Astrocyte (in vitro differentiated cells and primary cell): ENCODE results near the gene NUP214.

Experiments used
- EZH2 ChIP-seq: IDR thresholded peaks from 2 replicates; pipeline ENCODE4 v1.6.1; 2012; ENCODE audit warnings: mild to moderate bottlenecking, low read length, inconsistent platforms; ENCODE audit not compliant: insufficient read depth
- TF ChIP-seq, protein P1 (sequence below): IDR thresholded peaks from 2 replicates; pipeline ENCODE4 v1.5.1; 2011; ENCODE audit warnings: low read depth, mild to moderate bottlenecking, inconsistent platforms, low read length, moderate library complexity; ENCODE audit not compliant: insufficient read depth

DNA sequence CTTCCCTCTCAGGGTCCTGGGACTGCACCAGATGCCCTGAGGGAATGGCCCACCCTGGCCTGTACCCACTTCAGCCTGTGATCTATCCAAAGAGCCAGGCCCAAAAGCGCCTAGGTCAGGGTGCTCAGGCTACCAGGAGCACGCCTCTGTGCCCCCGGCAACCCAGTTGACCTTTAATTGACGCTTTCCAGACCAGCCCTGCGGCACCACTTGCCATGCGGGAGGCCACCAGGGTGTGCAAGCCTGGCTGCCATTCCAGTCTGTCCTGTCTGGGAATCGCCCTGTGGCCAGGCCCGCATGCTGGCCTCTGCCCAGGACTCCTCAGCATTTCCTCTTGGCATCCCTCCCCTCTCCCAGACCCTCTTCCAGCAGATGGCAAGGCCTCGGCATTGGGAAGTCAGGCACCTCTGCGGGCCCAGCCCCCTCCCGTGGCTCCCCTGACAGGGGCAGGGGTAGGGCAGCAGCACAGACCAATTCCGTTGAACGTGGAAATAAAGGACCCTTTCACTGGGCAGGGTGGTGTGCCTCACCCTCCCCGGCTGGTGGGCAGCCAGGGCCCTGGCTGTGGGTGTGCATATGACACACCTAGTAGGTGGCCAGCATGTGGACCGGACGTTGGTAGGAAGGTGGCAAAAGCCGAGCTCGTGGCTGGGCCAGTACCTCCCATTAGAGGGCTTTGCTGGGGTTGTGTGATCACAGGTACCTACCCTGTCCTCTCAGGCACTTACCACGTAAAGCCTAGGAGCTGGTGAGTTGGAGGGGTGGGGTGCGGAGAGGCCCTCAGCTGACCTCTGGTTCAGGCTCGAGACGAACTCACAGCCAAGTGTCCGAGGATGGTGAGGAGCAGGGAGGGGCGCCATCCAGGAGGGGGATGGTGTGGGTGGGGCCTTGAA lies 32.6 kb upstream of the NUP214 start:
- no peak for TF ChIP-seq EZH2
- TF ChIP-seq, protein P1, sequence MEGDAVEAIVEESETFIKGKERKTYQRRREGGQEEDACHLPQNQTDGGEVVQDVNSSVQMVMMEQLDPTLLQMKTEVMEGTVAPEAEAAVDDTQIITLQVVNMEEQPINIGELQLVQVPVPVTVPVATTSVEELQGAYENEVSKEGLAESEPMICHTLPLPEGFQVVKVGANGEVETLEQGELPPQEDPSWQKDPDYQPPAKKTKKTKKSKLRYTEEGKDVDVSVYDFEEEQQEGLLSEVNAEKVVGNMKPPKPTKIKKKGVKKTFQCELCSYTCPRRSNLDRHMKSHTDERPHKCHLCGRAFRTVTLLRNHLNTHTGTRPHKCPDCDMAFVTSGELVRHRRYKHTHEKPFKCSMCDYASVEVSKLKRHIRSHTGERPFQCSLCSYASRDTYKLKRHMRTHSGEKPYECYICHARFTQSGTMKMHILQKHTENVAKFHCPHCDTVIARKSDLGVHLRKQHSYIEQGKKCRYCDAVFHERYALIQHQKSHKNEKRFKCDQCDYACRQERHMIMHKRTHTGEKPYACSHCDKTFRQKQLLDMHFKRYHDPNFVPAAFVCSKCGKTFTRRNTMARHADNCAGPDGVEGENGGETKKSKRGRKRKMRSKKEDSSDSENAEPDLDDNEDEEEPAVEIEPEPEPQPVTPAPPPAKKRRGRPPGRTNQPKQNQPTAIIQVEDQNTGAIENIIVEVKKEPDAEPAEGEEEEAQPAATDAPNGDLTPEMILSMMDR: no peak
